Mesothelial cell of epicardium (in vitro differentiated cells): Measurements from ENCODE around the gene KRTAP5-9. TPM values are rescaled to one million over a fixed set of nuclear protein-coding genes. Genes with fewer than 3 reads are reported as not detected.

ENCODE experiments used
- DNase-seq, 2 experiments: peaks; one replicate each; pipeline ENCODE4 v3.0.0; 2021; ENCODE audit warnings: low spot score in 2 of 2; ENCODE audit not compliant: unreplicated experiment in 2 of 2
- H3K27ac Mint-ChIP-seq: 2 replicates; pipeline ENCODE4 v1.8.0; 2021; ENCODE audit warnings: mixed read lengths
- H3K27me3 Mint-ChIP-seq: 2 replicates; pipeline ENCODE4 v1.8.0; 2021; ENCODE audit warnings: low read depth, mixed read lengths
- H3K36me3 Mint-ChIP-seq: 2 replicates; pipeline ENCODE4 v1.8.0; 2021; ENCODE audit warnings: mixed read lengths
- H3K4me1 Mint-ChIP-seq: 2 replicates; pipeline ENCODE4 v1.8.0; 2021; ENCODE audit warnings: mixed read lengths
- H3K4me3 Mint-ChIP-seq: 2 replicates; pipeline ENCODE4 v1.8.0; 2021; ENCODE audit warnings: mild to moderate bottlenecking, moderate library complexity, mixed read lengths
- H3K9me3 Mint-ChIP-seq: 2 replicates; pipeline ENCODE4 v1.8.0; 2021; ENCODE audit warnings: mixed read lengths
- total RNA-seq: library from RNA; stranded (reverse); gene quantifications from 3 replicates; pipeline ENCODE4 v1.2.1, GENCODE V29; 2021
- TF ChIP-seq, protein P1 (sequence below): fragments of 200-600 bp; sonication (generic); IDR thresholded peaks from one replicate; pipeline ENCODE4 v1.5.0; 2021; ENCODE audit warnings: antibody characterized with exemption; ENCODE audit not compliant: unreplicated experiment

Gene KRTAP5-9
- total RNA-seq, 1 donor from 2014 or later: 0.65 TPM

- peaks cover 7% of the 10 kb centered on the region for H3K4me1 Mint-ChIP-seq
- DNase-seq: peak in 1 of 2 experiments; percentile 27
- TF ChIP-seq, protein P1, sequence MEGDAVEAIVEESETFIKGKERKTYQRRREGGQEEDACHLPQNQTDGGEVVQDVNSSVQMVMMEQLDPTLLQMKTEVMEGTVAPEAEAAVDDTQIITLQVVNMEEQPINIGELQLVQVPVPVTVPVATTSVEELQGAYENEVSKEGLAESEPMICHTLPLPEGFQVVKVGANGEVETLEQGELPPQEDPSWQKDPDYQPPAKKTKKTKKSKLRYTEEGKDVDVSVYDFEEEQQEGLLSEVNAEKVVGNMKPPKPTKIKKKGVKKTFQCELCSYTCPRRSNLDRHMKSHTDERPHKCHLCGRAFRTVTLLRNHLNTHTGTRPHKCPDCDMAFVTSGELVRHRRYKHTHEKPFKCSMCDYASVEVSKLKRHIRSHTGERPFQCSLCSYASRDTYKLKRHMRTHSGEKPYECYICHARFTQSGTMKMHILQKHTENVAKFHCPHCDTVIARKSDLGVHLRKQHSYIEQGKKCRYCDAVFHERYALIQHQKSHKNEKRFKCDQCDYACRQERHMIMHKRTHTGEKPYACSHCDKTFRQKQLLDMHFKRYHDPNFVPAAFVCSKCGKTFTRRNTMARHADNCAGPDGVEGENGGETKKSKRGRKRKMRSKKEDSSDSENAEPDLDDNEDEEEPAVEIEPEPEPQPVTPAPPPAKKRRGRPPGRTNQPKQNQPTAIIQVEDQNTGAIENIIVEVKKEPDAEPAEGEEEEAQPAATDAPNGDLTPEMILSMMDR: no peak
- no peak overlapping the region for H3K27ac Mint-ChIP-seq
- no peaks in the 10 kb centered on the region for H3K27me3 Mint-ChIP-seq
- peaks cover 29% of the 10 kb centered on the region for H3K36me3 Mint-ChIP-seq
- H3K9me3 Mint-ChIP-seq: peaks cover 5% of the 10 kb centered on the region
- H3K4me3 Mint-ChIP-seq: no peak overlapping the region
Measured at GRCh38 chr11:71502026-71502425, 46.2 kb upstream of the KRTAP5-9 start.

GRCh38 chr11:71502871-71503435 lies 45.3 kb upstream of the KRTAP5-9 start:
- Mint-ChIP-seq H3K27me3 (no peaks in the 10 kb centered on the region), H3K4me1 (peaks cover 7% of the 10 kb centered on the region), H3K27ac (no peak overlapping the region), H3K36me3 (peaks cover 31% of the 10 kb centered on the region), H3K9me3 (peaks cover 12% of the 10 kb centered on the region), H3K4me3 (no peak overlapping the region)
- DNase-seq: peak in 1 of 2 experiments; percentile 31
- TF ChIP-seq, protein P1: no peak

GRCh38 chr11:71504531-71504930 lies 43.7 kb upstream of the KRTAP5-9 start:
- H3K4me1 Mint-ChIP-seq: peaks cover 7% of the 10 kb centered on the region
- peak overlapping the region; percentile 45 for H3K27ac Mint-ChIP-seq
- H3K36me3 Mint-ChIP-seq: peaks cover 33% of the 10 kb centered on the region

DNA sequence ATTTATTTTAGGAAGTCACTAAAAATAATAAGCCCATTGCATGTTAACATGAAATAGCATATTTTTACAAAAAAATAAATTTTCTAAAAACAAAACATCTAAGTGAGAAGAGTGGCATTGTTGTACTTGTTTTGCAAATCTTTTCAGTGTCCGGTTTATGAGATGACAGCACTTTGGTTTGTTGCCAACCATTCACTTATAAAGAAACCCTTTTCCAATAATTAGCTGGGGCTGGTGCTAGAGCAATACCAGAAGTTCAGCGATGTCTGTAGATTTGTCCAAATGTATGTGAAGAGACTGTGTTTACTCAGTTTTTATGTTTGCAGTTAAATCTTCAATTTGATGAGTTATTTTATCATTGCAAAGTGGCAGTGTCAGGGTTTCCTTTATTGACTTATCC lies 43.2 kb upstream of the KRTAP5-9 start:
- Mint-ChIP-seq H3K27ac (no peak overlapping the region), H3K36me3 (peaks cover 37% of the 10 kb centered on the region)

More at GRCh38 chr11:71504531-71504930, 43.7 kb upstream of the KRTAP5-9 start:
- Mint-ChIP-seq H3K4me3 (no peak overlapping the region), H3K27me3 (no peaks in the 10 kb centered on the region), H3K9me3 (peaks cover 27% of the 10 kb centered on the region)
- DNase-seq: peak in 1 of 2 experiments; percentile 37
- TF ChIP-seq, protein P1: no peak

GRCh38 chr11:71505781-71506180 lies 42.4 kb upstream of the KRTAP5-9 start:
- peaks cover 36% of the 10 kb centered on the region for H3K9me3 Mint-ChIP-seq
- no peak overlapping the region for H3K4me3 Mint-ChIP-seq
- peaks cover 37% of the 10 kb centered on the region for H3K36me3 Mint-ChIP-seq
- peak in 1 of 2 experiments; percentile 6 for DNase-seq
- H3K4me1 Mint-ChIP-seq: peaks cover 7% of the 10 kb centered on the region
- H3K27ac Mint-ChIP-seq: no peak overlapping the region
- no peaks in the 10 kb centered on the region for H3K27me3 Mint-ChIP-seq
- TF ChIP-seq, protein P1: no peak

More for the DNA sequence above, 43.2 kb upstream of the KRTAP5-9 start:
- no peak for DNase-seq
- Mint-ChIP-seq H3K4me1 (peaks cover 7% of the 10 kb centered on the region), H3K27me3 (no peaks in the 10 kb centered on the region), H3K4me3 (no peak overlapping the region), H3K9me3 (peaks cover 32% of the 10 kb centered on the region)
- TF ChIP-seq, protein P1: no peak
